HAP-1 (cell line): ENCODE data around the gene PRMT7.
A peak's percentile ranks its signal among the peaks of the same experiment; 100 is the strongest.

ENCODE experiments used
- DNase-seq, 2 experiments: peaks; one replicate each; pipeline ENCODE4 v3.0.0-alpha.2; 2016 to 2020; ENCODE audit warnings: low spot score in 2 of 2
- H3K27me3 ChIP-seq: fragments of 250-450 bp; sonication (Bioruptor Pico); 2 replicates; pipeline ENCODE4 v1.5.1; 2020; ENCODE audit warnings: low read depth, mild to moderate bottlenecking, moderate library complexity
- H3K36me3 ChIP-seq: fragments of 250-450 bp; sonication (Bioruptor Pico); replicated peaks from 2 replicates; pipeline ENCODE4 v1.5.1; 2020; ENCODE audit warnings: mild to moderate bottlenecking
- H3K4me1 ChIP-seq: fragments of 250-450 bp; sonication (Bioruptor Pico); 2 replicates; pipeline ENCODE4 v1.5.1; 2020; ENCODE audit warnings: mild to moderate bottlenecking
- H3K4me3 ChIP-seq: fragments of 250-450 bp; sonication (Bioruptor Pico); 2 replicates; pipeline ENCODE4 v1.5.1; 2020; ENCODE audit warnings: mild to moderate bottlenecking, moderate library complexity
- H3K9me3 ChIP-seq: fragments of 250-450 bp; sonication (Bioruptor Pico); 2 replicates; pipeline ENCODE4 v1.5.1; 2020; ENCODE audit warnings: mild to moderate bottlenecking, moderate library complexity
- in situ Hi-C: fragments of 300-500 bp; cut with MboI; formaldehyde crosslinking; loops from 3 replicates; pipeline ENCODE4 v1.14.3; 2020; ENCODE audit warnings: low sequenced_read_pairs, inconsistent platforms, mixed read lengths

PRMT7 gene

GRCh38 chr16:68395167-68395786 lies 84.5 kb downstream of the PRMT7 start:
- DNase-seq = no peak
- Histone ChIP-seq H3K4me3 (no peak overlapping the region), H3K27me3 (no peaks in the 10 kb centered on the region), H3K4me1 (no peaks in the 10 kb centered on the region; the same call in none of the 2 replicates), H3K9me3 (no peaks in the 10 kb centered on the region), H3K36me3 (no peaks in the 10 kb centered on the region)
- in situ Hi-C loops = loop anchor here (25.0 kb wide), 1 partner anchor 117 kb away; no protein-coding TSS in a partner anchor

- Histone ChIP-seq H3K4me1 (no peaks in the 10 kb centered on the region; the same call in 1 of the 2 replicates), H3K4me3 (no peak overlapping the region), H3K27me3 (no peaks in the 10 kb centered on the region), H3K36me3 (no peaks in the 10 kb centered on the region), H3K9me3 (no peaks in the 10 kb centered on the region)
- in situ Hi-C loops = loop anchor here (25.0 kb wide), 1 partner anchor 116 kb away; no protein-coding TSS in a partner anchor
- no peak for DNase-seq
Measured at GRCh38 chr16:68395815-68396214, 85.0 kb downstream of the PRMT7 start.

- no peaks in the 10 kb centered on the region for H3K27me3 ChIP-seq
- no peaks in the 10 kb centered on the region for H3K9me3 ChIP-seq
- no peak overlapping the region for H3K4me3 ChIP-seq
- no peaks in the 10 kb centered on the region; the same call in 1 of the 2 replicates for H3K4me1 ChIP-seq
- peak; percentile 51 to 74 for DNase-seq
- no peaks in the 10 kb centered on the region for H3K36me3 ChIP-seq
- in situ Hi-C loops = loop anchor here (25.0 kb wide), 1 partner anchor 116 kb away; no protein-coding TSS in a partner anchor
Measured at GRCh38 chr16:68396481-68396880, 85.7 kb downstream of the PRMT7 start.

GRCh38 chr16:68397710-68398201 lies 86.9 kb downstream of the PRMT7 start:
- no peak for DNase-seq
- in situ Hi-C loops = loop anchor here (25.0 kb wide), 1 partner anchor 115 kb away; no protein-coding TSS in a partner anchor

GRCh38 chr16:68399456-68399855 lies 88.6 kb downstream of the PRMT7 start:
- H3K36me3 ChIP-seq = no peaks in the 10 kb centered on the region
- H3K9me3 ChIP-seq = no peaks in the 10 kb centered on the region
- DNase-seq = no peak
- no peaks in the 10 kb centered on the region for H3K4me1 ChIP-seq
- H3K27me3 ChIP-seq = no peaks in the 10 kb centered on the region
- no peak overlapping the region for H3K4me3 ChIP-seq
- in situ Hi-C loops = loop anchor here (25.0 kb wide), 1 partner anchor 113 kb away; no protein-coding TSS in a partner anchor

More at GRCh38 chr16:68397710-68398201, 86.9 kb downstream of the PRMT7 start:
- Histone ChIP-seq H3K27me3 (no peaks in the 10 kb centered on the region), H3K9me3 (no peaks in the 10 kb centered on the region), H3K4me3 (no peak overlapping the region), H3K36me3 (no peaks in the 10 kb centered on the region), H3K4me1 (no peaks in the 10 kb centered on the region; the same call in 1 of the 2 replicates)

- no peak for DNase-seq
- Histone ChIP-seq H3K27me3 (no peaks in the 10 kb centered on the region), H3K9me3 (no peaks in the 10 kb centered on the region), H3K4me1 (no peaks in the 10 kb centered on the region), H3K4me3 (no peak overlapping the region), H3K36me3 (no peaks in the 10 kb centered on the region)
- in situ Hi-C loops = no loop called here
Measured at GRCh38 chr16:68400083-68400923, 89.5 kb downstream of the PRMT7 start.

GRCh38 chr16:68400924-68401460 lies 90.2 kb downstream of the PRMT7 start:
- H3K9me3 ChIP-seq = no peaks in the 10 kb centered on the region
- DNase-seq = no peak
- H3K36me3 ChIP-seq = no peaks in the 10 kb centered on the region
- no peak overlapping the region for H3K4me3 ChIP-seq
- in situ Hi-C loops = no loop called here
- no peaks in the 10 kb centered on the region for H3K4me1 ChIP-seq
- H3K27me3 ChIP-seq = no peaks in the 10 kb centered on the region

- Histone ChIP-seq H3K36me3 (no peaks in the 10 kb centered on the region), H3K4me1 (peaks cover 11% of the 10 kb centered on the region), H3K9me3 (no peaks in the 10 kb centered on the region), H3K4me3 (no peak overlapping the region), H3K27me3 (no peaks in the 10 kb centered on the region)
- in situ Hi-C loops = no loop called here
- DNase-seq = no peak
Measured at GRCh38 chr16:68401871-68402747, 91.3 kb downstream of the PRMT7 start.

GRCh38 chr16:68402748-68403040 lies 91.9 kb downstream of the PRMT7 start:
- in situ Hi-C loops = no loop called here
- H3K4me1 ChIP-seq = peaks cover 12% of the 10 kb centered on the region
- H3K4me3 ChIP-seq = no peak overlapping the region
- no peak for DNase-seq
- H3K36me3 ChIP-seq = no peaks in the 10 kb centered on the region
- H3K9me3 ChIP-seq = no peaks in the 10 kb centered on the region
- no peaks in the 10 kb centered on the region for H3K27me3 ChIP-seq

- no peaks in the 10 kb centered on the region for H3K36me3 ChIP-seq
- H3K4me1 ChIP-seq = peaks cover 12% of the 10 kb centered on the region
- DNase-seq = no peak
- no peak overlapping the region for H3K4me3 ChIP-seq
- in situ Hi-C loops = no loop called here
- H3K27me3 ChIP-seq = no peaks in the 10 kb centered on the region
- H3K9me3 ChIP-seq = no peaks in the 10 kb centered on the region
Measured at GRCh38 chr16:68403177-68403576, 92.4 kb downstream of the PRMT7 start.

GRCh38 chr16:68403704-68404103 lies 92.9 kb downstream of the PRMT7 start:
- H3K27me3 ChIP-seq = no peaks in the 10 kb centered on the region
- no peaks in the 10 kb centered on the region for H3K9me3 ChIP-seq
- in situ Hi-C loops = no loop called here
- peaks cover 12% of the 10 kb centered on the region for H3K4me1 ChIP-seq
- DNase-seq = no peak
- no peak overlapping the region for H3K4me3 ChIP-seq
- H3K36me3 ChIP-seq = no peaks in the 10 kb centered on the region

- no peak for DNase-seq
- in situ Hi-C loops = no loop called here
- Histone ChIP-seq H3K9me3 (no peaks in the 10 kb centered on the region), H3K36me3 (no peaks in the 10 kb centered on the region), H3K4me3 (no peak overlapping the region), H3K27me3 (no peaks in the 10 kb centered on the region), H3K4me1 (peaks cover 12% of the 10 kb centered on the region)
Measured at GRCh38 chr16:68404736-68405345, 94.0 kb downstream of the PRMT7 start.
